Upper lobe of left lung (tissue), 6 donors: ENCODE measurements around the gene JMJD1C. TPM values are rescaled to one million over a fixed set of nuclear protein-coding genes. Genes with fewer than 3 reads are reported as not detected.

ENCODE experiments used
- ATAC-seq, 2 donors: fragments of 200-7000 bp; cut with Tn5 transposase; one replicate each; pipeline ENCODE4 v1.9.1; 2022; ENCODE audit warnings: mild to moderate bottlenecking in 2 of 2, moderate library complexity in 2 of 2; ENCODE audit not compliant: low FRiP score in 2 of 2
- DNase-seq, 2 donors: peaks; one replicate each; pipeline ENCODE4 v3.0.0-alpha.2; 2019 to 2020
- H3K27ac ChIP-seq, 4 donors: fragments of 200-600 bp; sonication (generic); one replicate each; pipeline ENCODE4 v1.5.1; 2016 to 2019
- H3K27me3 ChIP-seq, 4 donors: fragments of 200-600 bp; sonication (generic); one replicate each; pipeline ENCODE4 v1.5.1; 2017 to 2019
- H3K36me3 ChIP-seq, 4 donors: fragments of 200-600 bp; sonication (generic); one replicate each; pipeline ENCODE4 v1.5.1; 2016 to 2019
- H3K4me1 ChIP-seq, 4 donors: fragments of 200-600 bp; sonication (generic); one replicate each; pipeline ENCODE4 v1.5.1; 2018 to 2019
- H3K4me3 ChIP-seq, 4 donors: fragments of 200-600 bp; sonication (generic); one replicate each; pipeline ENCODE4 v1.5.1; 2017 to 2019; ENCODE audit warnings: mild to moderate bottlenecking in 2 of 4, moderate library complexity in 1 of 4
- H3K9me3 ChIP-seq, 4 donors: fragments of 200-600 bp; sonication (generic); one replicate each; pipeline ENCODE4 v1.5.1; 2018 to 2019
- EP300 ChIP-seq, 4 donors: sonication (generic); formaldehyde crosslinking; IDR thresholded peaks; one replicate each; pipeline ENCODE4 v1.5.1; 2017; ENCODE audit warnings: antibody characterized with exemption in 4 of 4, control low read depth in 2 of 4
- POLR2A ChIP-seq, 4 donors: fragments of 450-650 bp; IDR thresholded peaks; one replicate each; pipeline ENCODE4 v1.5.1; 2016 to 2017; ENCODE audit warnings: antibody characterized with exemption in 4 of 4, mild to moderate bottlenecking in 2 of 4
- POLR2AphosphoS5 ChIP-seq, 2 donors: sonication (generic); formaldehyde crosslinking; IDR thresholded peaks; one replicate each; pipeline ENCODE4 v1.5.1; 2017; ENCODE audit warnings: antibody characterized with exemption in 2 of 2
- WGBS, 2 donors: methylation state at CpG; one replicate each; pipeline ENCODE4 v1.1.5; 2017 to 2018; 5-methylcytosine and 5-hydroxymethylcytosine counted together
- total RNA-seq, 6 donors: library from RNA; depleted of rRNA in 4 of 6; stranded (reverse); fragments of >200 nt in 4 of 6; gene quantifications; one replicate each; pipeline versions ENCODE4 v1.1.0 to v1.2.1, GENCODE V29; 2016 to 2021
- TF ChIP-seq, protein P1 (sequence below), 6 experiments: fragments of 450-650 bp in 4 of 6; fragments of 200-600 bp in 2 of 6; sonication (generic) in 2 of 6; IDR thresholded peaks; one replicate each; pipeline ENCODE4 v1.5.1; 2016 to 2019; ENCODE audit warnings: antibody characterized with exemption in 6 of 6
- donor health status: DM: no; HTN: no; CAD: no; lungs with moderate emphysema.
- donor health status: DM: no; HTN: yes; CAD: no; lungs with severe emphysema.

JMJD1C gene
- total RNA-seq, 6 donors from 2014 or later = 80.2 to 130 (median 94.2) TPM

- Histone ChIP-seq H3K27ac (no peak overlapping the region), H3K27me3 (no peaks in the 10 kb centered on the region), H3K36me3 (no peaks in the 10 kb centered on the region), H3K9me3 (no peaks in the 10 kb centered on the region), H3K4me3 (no peak overlapping the region), H3K4me1 (peaks cover 5 to 29% (median 18%) of the 10 kb centered on the region in 4 donors)
- no peak for DNase-seq
- TF ChIP-seq, protein P1, sequence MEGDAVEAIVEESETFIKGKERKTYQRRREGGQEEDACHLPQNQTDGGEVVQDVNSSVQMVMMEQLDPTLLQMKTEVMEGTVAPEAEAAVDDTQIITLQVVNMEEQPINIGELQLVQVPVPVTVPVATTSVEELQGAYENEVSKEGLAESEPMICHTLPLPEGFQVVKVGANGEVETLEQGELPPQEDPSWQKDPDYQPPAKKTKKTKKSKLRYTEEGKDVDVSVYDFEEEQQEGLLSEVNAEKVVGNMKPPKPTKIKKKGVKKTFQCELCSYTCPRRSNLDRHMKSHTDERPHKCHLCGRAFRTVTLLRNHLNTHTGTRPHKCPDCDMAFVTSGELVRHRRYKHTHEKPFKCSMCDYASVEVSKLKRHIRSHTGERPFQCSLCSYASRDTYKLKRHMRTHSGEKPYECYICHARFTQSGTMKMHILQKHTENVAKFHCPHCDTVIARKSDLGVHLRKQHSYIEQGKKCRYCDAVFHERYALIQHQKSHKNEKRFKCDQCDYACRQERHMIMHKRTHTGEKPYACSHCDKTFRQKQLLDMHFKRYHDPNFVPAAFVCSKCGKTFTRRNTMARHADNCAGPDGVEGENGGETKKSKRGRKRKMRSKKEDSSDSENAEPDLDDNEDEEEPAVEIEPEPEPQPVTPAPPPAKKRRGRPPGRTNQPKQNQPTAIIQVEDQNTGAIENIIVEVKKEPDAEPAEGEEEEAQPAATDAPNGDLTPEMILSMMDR (IDR thresholded peaks at IDR 0.05) = no peak
- TF ChIP-seq EP300 (IDR thresholded peaks at IDR 0.05) (no peak), POLR2AphosphoS5 (IDR thresholded peaks at IDR 0.05) (no peak), POLR2A (IDR thresholded peaks at IDR 0.05) (no peak)
- ATAC-seq = no peak
- WGBS, 2 donors = 72 to 77% methylated on average over 4 of the region's 4 CpGs
These were observed 236.6 kb downstream of the JMJD1C start for GRCh38 chr10:63229161-63229560.

GRCh38 chr10:63228237-63228636 lies 237.5 kb downstream of the JMJD1C start:
- Histone ChIP-seq H3K27ac (no peak overlapping the region), H3K4me3 (no peak overlapping the region), H3K27me3 (no peaks in the 10 kb centered on the region), H3K36me3 (no peaks in the 10 kb centered on the region), H3K4me1 (peaks cover 5 to 29% (median 18%) of the 10 kb centered on the region in 4 donors), H3K9me3 (no peaks in the 10 kb centered on the region)
- TF ChIP-seq EP300 (IDR thresholded peaks at IDR 0.05) (no peak), POLR2AphosphoS5 (IDR thresholded peaks at IDR 0.05) (no peak), POLR2A (IDR thresholded peaks at IDR 0.05) (no peak)
- TF ChIP-seq, protein P1 (IDR thresholded peaks at IDR 0.05) = no peak
- DNase-seq = no peak
- ATAC-seq = no peak

DNA sequence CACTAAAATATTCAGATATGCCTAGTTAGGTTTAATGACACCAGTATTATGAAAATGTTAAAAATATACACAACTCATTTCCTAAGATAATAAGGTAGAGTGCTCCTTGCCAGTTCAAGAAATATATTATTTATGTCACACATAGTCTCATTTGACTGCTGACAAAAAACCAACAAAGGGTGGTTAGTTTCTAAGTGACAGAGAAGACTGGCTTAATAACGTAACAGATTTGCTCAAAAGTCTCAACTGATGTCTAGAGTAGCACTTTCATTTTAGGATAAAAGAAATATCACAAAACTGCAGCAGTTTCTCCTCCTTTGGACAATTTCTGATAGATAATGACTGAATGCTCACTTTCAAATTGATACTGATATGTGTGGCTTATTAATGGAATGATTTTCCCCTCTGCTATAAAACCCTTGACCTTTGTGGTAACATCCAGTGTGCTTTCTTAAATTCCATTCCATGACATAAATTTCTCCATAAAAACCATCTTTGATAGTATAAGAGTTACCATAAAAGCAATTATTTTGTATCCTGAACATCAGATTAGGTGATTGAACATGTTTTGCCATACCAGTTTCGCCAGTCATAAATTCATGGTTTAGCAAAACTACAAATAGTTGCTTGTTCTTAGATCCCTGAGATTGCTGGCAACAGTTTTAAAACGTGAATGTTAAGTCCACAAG lies 238.4 kb downstream of the JMJD1C start:
- DNase-seq = no peak
- Histone ChIP-seq H3K4me1 (peaks cover 5 to 29% (median 18%) of the 10 kb centered on the region in 4 donors), H3K27me3 (no peaks in the 10 kb centered on the region), H3K36me3 (no peaks in the 10 kb centered on the region), H3K9me3 (no peaks in the 10 kb centered on the region), H3K4me3 (no peak overlapping the region), H3K27ac (no peak overlapping the region)
- TF ChIP-seq EP300 (IDR thresholded peaks at IDR 0.05) (no peak), POLR2AphosphoS5 (IDR thresholded peaks at IDR 0.05) (no peak)
- WGBS, 2 donors = 73 to 74% methylated on average over 3 of the region's 3 CpGs
- ATAC-seq = no peak

GRCh38 chr10:63224241-63224640 lies 241.5 kb downstream of the JMJD1C start:
- ATAC-seq = no peak
- H3K36me3 ChIP-seq = no peaks in the 10 kb centered on the region
- 75 to 76% methylated on average over 1 of the region's 1 CpG for whole genome bisulfite sequencing, 2 donors
- H3K27ac ChIP-seq = no peak overlapping the region
- no peak for TF ChIP-seq EP300 (IDR thresholded peaks at IDR 0.05)
- TF ChIP-seq, protein P1 (IDR thresholded peaks at IDR 0.05) = no peak
- no peak for TF ChIP-seq POLR2A (IDR thresholded peaks at IDR 0.05)
- no peak for TF ChIP-seq POLR2AphosphoS5 (IDR thresholded peaks at IDR 0.05)
- peaks cover 15 to 33% (median 23%) of the 10 kb centered on the region in 4 donors for H3K4me1 ChIP-seq
- DNase-seq = no peak
- no peaks in the 10 kb centered on the region for H3K9me3 ChIP-seq
- no peaks in the 10 kb centered on the region for H3K27me3 ChIP-seq
- H3K4me3 ChIP-seq = no peak overlapping the region

DNA sequence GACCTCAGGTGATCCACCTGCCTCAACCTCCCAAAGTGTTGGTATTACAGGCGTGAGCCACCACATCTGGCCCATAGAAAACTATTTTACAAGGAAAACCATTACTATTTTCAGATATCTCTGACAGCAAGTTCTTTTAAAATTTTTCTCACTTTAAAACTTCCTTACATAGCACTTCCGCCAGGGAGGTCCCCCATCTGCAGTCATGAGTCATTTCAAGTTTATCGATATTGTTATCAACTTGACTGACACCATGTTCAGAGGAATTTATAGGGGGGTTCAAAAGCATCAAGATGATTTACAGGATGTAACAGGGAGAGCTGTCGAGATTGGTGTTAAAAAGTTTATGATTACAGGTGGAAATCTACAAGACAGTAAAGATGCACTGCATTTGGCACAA lies 243.8 kb downstream of the JMJD1C start:
- no peak overlapping the region for H3K27ac ChIP-seq
- ATAC-seq (no peak), DNase-seq (no peak)
- H3K4me1 ChIP-seq = peaks cover 16 to 33% (median 19%) of the 10 kb centered on the region in 4 donors
- no peaks in the 10 kb centered on the region for H3K9me3 ChIP-seq
- TF ChIP-seq POLR2AphosphoS5 (IDR thresholded peaks at IDR 0.05) = no peak
- no peak for TF ChIP-seq POLR2A (IDR thresholded peaks at IDR 0.05)
- no peak for TF ChIP-seq EP300 (IDR thresholded peaks at IDR 0.05)
- TF ChIP-seq, protein P1 (IDR thresholded peaks at IDR 0.05) = no peak
- H3K36me3 ChIP-seq = no peaks in the 10 kb centered on the region
- no peaks in the 10 kb centered on the region for H3K27me3 ChIP-seq
- WGBS, 2 donors = 84 to 92% methylated on average over 4 of the region's 4 CpGs
- H3K4me3 ChIP-seq = no peak overlapping the region
